Keratinocyte (primary cell): ENCODE results near the gene SPATA12.

Experiments used
- CTCF ChIP-seq, 3 experiments: IDR thresholded peaks in 1 of 3; conservative IDR thresholded peaks in 1 of 3; optimal IDR thresholded peaks in 1 of 3; 2 replicates in 2 of 3; 3 replicates in 1 of 3; pipeline versions ENCODE3 to v1.5.1; 2011; ENCODE audit warnings: low read length in 3 of 3, mild to moderate bottlenecking in 3 of 3, moderate library complexity in 2 of 3, control low read depth in 1 of 3, inconsistent platforms in 1 of 3; ENCODE audit not compliant: insufficient read depth in 2 of 3; ENCODE audit errors: extremely low read depth in 1 of 3
- EZH2 ChIP-seq: IDR thresholded peaks from one replicate; pipeline ENCODE4 v1.6.1; 2012; ENCODE audit warnings: inconsistent platforms, mild to moderate bottlenecking, low read length, moderate library complexity

- no peak for TF ChIP-seq CTCF (optimal IDR thresholded peaks at IDR 0.05 in 1 of 3, IDR thresholded peaks at IDR 0.05 in 1 of 3, conservative IDR thresholded peaks at IDR 0.05 in 1 of 3; ENCODE audit: extremely low read depth in 1 of 3, insufficient read depth in 2 of 3, low read length in 3 of 3)
- no peak for TF ChIP-seq EZH2
Observed at GRCh38 chr3:57081173-57081572, 20.7 kb downstream of the SPATA12 start.
